Cardiac fibroblast (primary cell): ENCODE measurements around the gene MED15.

ENCODE experiments used
- DNase-seq, 2 donors: peaks; one replicate each; pipeline versions ENCODE4 v3.0.0 to v3.0.0-alpha.2; 2010; ENCODE audit warnings: low read depth in 2 of 2
- H3K4me3 ChIP-seq, 2 donors: replicated peaks in 1 of 2; 1 replicate in 1 of 2; 2 replicates in 1 of 2; pipeline ENCODE4 v1.5.1; 2011; ENCODE audit warnings: low read depth in 2 of 2, low read length in 2 of 2, mild to moderate bottlenecking in 2 of 2, moderate library complexity in 1 of 2
- TF ChIP-seq, protein P1 (sequence below): IDR thresholded peaks from one replicate; pipeline ENCODE4 v1.5.1; 2011; ENCODE audit warnings: low read depth, mild to moderate bottlenecking, low read length, inconsistent platforms

MED15 gene

DNA sequence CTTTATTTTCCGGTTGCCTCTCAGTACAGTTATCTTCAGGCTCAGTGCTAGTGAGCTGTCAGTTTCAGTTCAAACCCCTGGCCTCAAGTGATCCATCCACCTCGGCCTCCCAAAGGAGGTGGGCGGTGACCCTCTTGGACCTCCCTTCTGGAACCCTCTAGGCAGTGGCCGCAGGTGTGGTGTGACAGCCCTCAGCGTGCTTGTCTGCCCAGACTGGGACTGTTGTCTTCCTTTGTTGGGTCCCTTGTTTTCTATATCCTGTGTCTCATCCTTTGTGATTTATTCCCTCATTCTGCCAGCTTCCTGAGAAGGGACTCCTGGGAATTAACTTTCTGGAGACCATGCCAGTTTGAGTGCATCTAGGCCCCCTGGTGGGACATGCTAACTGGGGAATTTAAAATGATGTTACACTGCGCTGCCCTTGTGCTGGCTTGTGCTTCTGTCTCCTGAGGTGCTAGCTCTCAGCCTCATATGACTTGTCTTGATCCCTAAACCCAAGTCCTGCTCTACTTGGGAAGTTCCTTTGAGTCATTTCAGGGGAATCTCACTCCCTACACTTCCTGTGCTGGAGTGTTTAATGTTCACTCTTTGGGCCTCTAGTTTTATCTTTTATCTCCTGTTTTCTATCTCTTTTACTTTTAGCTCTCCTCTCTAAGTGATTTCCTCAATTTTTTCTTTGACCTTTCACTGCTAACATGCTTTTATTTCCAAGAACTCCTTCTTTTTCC is 19.4 kb downstream of the MED15 start:
- TF ChIP-seq, protein P1, sequence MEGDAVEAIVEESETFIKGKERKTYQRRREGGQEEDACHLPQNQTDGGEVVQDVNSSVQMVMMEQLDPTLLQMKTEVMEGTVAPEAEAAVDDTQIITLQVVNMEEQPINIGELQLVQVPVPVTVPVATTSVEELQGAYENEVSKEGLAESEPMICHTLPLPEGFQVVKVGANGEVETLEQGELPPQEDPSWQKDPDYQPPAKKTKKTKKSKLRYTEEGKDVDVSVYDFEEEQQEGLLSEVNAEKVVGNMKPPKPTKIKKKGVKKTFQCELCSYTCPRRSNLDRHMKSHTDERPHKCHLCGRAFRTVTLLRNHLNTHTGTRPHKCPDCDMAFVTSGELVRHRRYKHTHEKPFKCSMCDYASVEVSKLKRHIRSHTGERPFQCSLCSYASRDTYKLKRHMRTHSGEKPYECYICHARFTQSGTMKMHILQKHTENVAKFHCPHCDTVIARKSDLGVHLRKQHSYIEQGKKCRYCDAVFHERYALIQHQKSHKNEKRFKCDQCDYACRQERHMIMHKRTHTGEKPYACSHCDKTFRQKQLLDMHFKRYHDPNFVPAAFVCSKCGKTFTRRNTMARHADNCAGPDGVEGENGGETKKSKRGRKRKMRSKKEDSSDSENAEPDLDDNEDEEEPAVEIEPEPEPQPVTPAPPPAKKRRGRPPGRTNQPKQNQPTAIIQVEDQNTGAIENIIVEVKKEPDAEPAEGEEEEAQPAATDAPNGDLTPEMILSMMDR: peak; percentile 23
- H3K4me3 ChIP-seq: no peak overlapping the region
- peak; percentile 76 to 83 for DNase-seq

DNA sequence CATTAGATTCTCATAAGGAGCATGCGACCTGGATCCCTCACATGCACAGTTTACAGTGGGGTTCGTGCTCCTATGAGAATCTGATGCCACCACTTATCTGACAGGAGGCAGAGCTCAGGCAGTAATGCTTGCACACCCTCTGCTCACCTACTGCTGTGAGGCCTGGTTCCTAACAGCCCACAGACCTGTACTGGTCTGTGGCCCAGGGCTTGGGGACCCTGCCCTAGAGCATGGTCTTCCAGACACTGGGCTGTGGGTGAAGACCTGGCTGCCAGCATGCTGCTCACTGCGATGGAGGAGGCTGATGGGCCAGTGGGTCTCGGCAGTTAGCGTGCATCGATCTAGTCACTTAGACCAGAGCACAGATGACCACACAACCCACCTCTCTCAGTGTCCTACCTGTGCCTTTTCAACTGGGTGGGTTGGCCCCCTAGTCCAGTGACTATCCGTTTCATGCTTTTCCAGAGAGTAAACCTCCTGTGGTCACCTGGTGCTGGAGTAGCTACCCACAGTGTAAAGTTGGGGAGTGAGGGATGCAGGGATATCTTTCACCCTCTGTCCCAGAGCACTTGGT is 21.1 kb downstream of the MED15 start:
- DNase-seq: no peak
- no peak overlapping the region for H3K4me3 ChIP-seq
- TF ChIP-seq, protein P1: no peak

- peak in 1 of 2 donors; percentile 86 for DNase-seq
- TF ChIP-seq, protein P1: no peak
- H3K4me3 ChIP-seq: no peak overlapping the region
These were observed 23.2 kb downstream of the MED15 start for GRCh38 chr22:20530368-20531153.

GRCh38 chr22:20531154-20531403 is 23.7 kb downstream of the MED15 start:
- DNase-seq: no peak
- TF ChIP-seq, protein P1: no peak
- H3K4me3 ChIP-seq: no peak overlapping the region

DNA sequence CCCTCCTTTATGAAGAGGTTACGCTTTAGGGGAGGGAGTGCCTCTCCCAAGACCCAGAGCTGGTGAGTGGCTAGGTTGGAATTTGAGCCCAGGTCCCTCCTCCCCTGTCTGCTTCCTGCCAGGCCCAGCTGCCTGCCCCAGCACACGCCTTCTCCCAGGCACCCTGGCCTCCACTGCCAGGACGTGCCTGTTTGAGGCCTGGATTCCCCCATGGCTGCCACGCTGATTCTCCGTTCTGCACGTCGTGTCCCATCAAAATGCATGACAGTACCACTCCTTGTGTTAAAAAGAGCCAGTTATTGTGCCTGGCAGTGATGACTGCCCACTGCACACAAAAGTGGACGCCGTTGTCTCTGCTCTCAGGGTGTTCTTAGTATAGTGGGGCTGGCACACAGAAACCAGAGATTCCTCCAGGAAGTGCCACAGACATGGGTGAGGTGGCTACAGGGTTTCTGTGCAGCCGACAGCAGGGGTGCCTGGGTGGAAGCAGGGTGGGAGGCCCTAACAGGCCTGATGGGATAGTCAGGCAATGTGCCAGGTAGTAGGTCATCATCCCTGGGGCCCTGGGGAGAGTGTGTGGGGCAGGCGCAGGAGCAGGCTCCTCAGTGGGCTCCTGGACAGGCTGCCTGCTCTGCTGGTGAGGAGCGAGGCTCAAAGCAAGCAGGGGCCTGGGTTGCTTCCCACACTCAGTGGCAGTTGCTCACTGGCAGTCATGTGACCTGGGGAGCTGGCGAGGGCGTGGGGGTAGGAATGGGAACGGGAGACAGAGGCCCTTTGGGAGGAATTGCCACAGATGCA is 24.2 kb downstream of the MED15 start:
- no peak overlapping the region for H3K4me3 ChIP-seq
- TF ChIP-seq, protein P1: no peak
- peak; percentile 88 to 95 for DNase-seq

DNA sequence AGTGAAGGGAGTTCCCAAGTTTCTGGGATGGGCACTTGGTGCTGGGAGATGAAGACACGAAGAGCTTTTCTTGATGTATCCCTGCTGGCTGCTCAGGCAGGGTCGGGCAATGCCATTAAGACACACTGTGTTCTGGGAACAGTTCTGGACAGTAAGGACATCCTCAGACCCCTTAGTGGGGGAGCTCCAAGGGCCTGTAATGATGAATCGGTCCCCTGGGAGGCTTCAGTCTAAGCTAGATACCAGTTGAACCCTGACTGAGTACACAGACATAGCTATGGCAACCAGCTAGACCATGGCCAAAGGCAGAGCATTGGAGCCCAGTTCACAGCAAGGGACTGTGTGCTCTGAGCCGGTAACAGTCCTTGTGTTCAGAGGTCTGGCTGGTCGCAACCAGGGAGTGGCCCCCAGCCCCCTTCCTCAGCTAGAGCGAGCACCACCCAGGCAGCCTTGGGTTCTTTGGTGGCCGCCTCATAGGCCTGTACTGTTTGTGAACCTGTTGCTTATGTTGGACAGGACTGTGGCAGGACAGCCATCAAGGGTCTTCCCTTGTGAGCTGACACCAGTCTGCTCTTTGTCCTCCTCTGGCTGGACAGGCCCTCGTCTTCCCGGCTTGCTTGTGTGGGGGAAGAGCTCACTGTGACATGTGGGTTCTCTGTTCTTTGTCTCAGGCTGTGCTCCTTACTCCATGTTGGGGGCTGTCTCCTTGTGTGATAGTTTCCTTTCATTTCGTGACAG is 25.0 kb downstream of the MED15 start:
- no peak overlapping the region for H3K4me3 ChIP-seq
- TF ChIP-seq, protein P1: no peak
- peak in 1 of 2 donors; percentile 62 for DNase-seq
